Upper lobe of right lung (tissue), 1 donor: Measurements from ENCODE around the gene BFAR. TPM values are rescaled to one million over a fixed set of nuclear protein-coding genes. Genes with fewer than 3 reads are reported as not detected.

ENCODE experiments used
- ATAC-seq: fragments of 200-7000 bp; cut with Tn5 transposase; one replicate; pipeline ENCODE4 v1.9.1; 2020; ENCODE audit warnings: mild to moderate bottlenecking, moderate library complexity
- DNase-seq: peaks from one replicate; pipeline ENCODE4 v3.0.0-alpha.2; 2020
- H3K27ac ChIP-seq: fragments of 200-600 bp; one replicate; pipeline ENCODE4 v1.8.0; 2022
- H3K27me3 ChIP-seq: fragments of 200-600 bp; one replicate; pipeline ENCODE4 v1.8.0; 2022; ENCODE audit warnings: mild to moderate bottlenecking
- H3K36me3 ChIP-seq: fragments of 200-600 bp; one replicate; pipeline ENCODE4 v1.8.0; 2022
- H3K4me1 ChIP-seq: fragments of 200-600 bp; one replicate; pipeline ENCODE4 v1.8.0; 2022
- H3K4me3 ChIP-seq: fragments of 200-600 bp; one replicate; pipeline ENCODE4 v1.8.0; 2022; ENCODE audit warnings: mild to moderate bottlenecking
- H3K9me3 ChIP-seq: fragments of 200-600 bp; one replicate; pipeline ENCODE4 v1.8.0; 2022
- intact Hi-C: fragments of 100-400 bp; cut with DNase I; formaldehyde crosslinking; loops from one replicate; pipeline ENCODE4 v1.11.0; 2022
- total RNA-seq: library from RNA; stranded (reverse); fragmentation: NEBNext Ultra II Directional; extraction: Animal tissue kit (Norgen Biotek cat#: 25700); gene quantifications from one replicate; pipeline ENCODE4 v1.2.1, GENCODE V29; 2021
- TF ChIP-seq, protein P1 (sequence below): fragments of 200-600 bp; IDR thresholded peaks from one replicate; pipeline ENCODE4 v1.8.0; 2022; ENCODE audit warnings: antibody characterized with exemption
- donor health status: DM: no; HTN: yes; CAD: no; lungs with severe emphysema.

BFAR gene
- total RNA-seq, 1 donor from 2014 or later: 79.4 TPM

DNA sequence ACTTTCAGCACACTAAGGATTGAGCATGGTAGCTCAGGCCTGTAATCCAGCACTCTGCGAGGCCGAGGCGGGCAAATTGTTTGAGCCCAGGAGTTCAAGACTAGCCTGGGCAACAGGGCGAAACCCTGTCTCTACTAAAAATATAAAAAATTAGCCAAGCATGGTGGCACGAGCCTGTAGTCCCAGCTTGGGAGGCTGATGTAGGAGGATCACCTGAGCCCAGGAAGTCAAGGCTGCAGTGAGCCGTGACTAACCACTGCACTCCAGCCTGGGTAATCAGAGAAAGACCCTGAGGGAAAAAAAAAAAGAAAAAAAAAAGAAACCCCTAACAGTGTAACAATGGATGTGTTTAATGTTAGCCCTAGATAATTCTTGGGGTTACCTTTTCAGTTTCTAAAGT is 26.6 kb upstream of the BFAR start:
- Histone ChIP-seq H3K4me1 (no peaks in the 10 kb centered on the region), H3K27ac (no peak overlapping the region), H3K9me3 (no peaks in the 10 kb centered on the region), H3K27me3 (no peaks in the 10 kb centered on the region), H3K4me3 (no peak overlapping the region), H3K36me3 (peaks cover 92% of the 10 kb centered on the region)
- DNase-seq (no peak), ATAC-seq (no peak)
- TF ChIP-seq, protein P1, sequence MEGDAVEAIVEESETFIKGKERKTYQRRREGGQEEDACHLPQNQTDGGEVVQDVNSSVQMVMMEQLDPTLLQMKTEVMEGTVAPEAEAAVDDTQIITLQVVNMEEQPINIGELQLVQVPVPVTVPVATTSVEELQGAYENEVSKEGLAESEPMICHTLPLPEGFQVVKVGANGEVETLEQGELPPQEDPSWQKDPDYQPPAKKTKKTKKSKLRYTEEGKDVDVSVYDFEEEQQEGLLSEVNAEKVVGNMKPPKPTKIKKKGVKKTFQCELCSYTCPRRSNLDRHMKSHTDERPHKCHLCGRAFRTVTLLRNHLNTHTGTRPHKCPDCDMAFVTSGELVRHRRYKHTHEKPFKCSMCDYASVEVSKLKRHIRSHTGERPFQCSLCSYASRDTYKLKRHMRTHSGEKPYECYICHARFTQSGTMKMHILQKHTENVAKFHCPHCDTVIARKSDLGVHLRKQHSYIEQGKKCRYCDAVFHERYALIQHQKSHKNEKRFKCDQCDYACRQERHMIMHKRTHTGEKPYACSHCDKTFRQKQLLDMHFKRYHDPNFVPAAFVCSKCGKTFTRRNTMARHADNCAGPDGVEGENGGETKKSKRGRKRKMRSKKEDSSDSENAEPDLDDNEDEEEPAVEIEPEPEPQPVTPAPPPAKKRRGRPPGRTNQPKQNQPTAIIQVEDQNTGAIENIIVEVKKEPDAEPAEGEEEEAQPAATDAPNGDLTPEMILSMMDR: no peak
- intact Hi-C loops: no loop called here

DNA sequence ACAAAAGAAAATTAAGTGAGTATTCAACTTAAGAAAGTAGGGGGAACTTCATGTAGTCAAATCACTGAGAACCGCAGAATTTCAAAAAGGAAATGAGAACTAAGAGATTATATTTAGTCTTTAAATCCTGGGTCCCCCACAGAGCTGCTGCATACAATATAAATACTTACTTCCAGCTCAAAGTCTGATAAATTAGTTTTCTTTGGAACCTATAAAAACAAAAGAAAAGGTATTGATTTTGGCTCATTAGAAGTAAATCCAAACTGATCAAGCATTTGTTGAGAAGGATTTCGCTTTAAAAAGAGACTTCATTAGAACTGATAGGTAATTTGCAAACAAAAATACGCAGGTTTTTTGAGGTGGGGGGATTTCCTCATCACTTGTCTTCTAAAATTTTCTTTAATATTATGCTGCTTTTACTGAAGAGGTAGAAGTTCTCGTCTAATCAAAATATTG is 24.6 kb upstream of the BFAR start:
- Histone ChIP-seq H3K4me3 (no peak overlapping the region), H3K27me3 (no peaks in the 10 kb centered on the region), H3K27ac (no peak overlapping the region), H3K36me3 (peaks cover 97% of the 10 kb centered on the region), H3K4me1 (no peaks in the 10 kb centered on the region), H3K9me3 (no peaks in the 10 kb centered on the region)
- TF ChIP-seq, protein P1: no peak
- ATAC-seq (no peak), DNase-seq (no peak)
- intact Hi-C loops: no loop called here

DNA sequence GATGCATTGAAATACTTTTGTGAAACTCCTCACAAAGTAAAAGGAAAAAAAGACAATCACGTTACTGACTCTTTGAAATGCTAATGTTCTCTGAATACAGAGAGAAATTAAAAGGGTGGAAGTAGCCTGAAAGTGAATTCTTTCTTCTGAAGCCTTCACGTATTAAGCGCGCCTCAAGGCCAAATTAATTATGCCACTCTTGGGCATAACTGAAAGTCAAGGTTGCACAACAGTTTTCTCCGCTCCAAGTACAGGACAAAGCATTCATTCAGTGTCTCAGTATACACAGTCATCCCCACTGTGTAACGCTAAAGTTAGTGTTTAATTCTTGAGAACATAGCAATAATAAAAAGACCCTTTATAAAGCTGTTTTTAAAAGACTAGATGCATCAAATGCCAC is 24.1 kb upstream of the BFAR start:
- Histone ChIP-seq H3K9me3 (no peaks in the 10 kb centered on the region), H3K36me3 (peaks cover 97% of the 10 kb centered on the region), H3K27me3 (no peaks in the 10 kb centered on the region), H3K4me1 (no peaks in the 10 kb centered on the region), H3K27ac (no peak overlapping the region), H3K4me3 (no peak overlapping the region)
- ATAC-seq: no peak
- TF ChIP-seq, protein P1: no peak
- intact Hi-C loops: no loop called here
- DNase-seq: no peak

DNA sequence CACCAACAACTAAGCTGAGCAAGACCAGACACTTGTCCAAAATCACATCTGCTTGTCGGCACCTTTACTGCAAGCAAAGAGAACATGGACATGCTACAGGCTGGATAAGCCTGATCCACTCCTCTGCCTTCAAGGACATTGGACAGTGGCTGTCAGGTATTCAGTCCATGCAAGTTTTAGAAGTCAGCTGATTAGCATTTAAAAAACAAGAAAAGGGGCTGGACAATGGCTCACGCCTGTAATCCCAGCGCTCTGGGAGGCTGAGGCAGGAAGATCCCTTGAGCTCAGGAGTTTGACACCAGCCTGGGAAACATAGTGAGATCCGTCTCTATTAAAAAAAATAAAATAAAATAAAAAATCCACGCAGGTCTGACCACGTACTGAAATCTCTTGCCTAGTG is 23.0 kb upstream of the BFAR start:
- no peaks in the 10 kb centered on the region for H3K4me1 ChIP-seq
- no peak for DNase-seq
- H3K4me3 ChIP-seq: no peak overlapping the region
- no peaks in the 10 kb centered on the region for H3K27me3 ChIP-seq
- intact Hi-C loops: no loop called here
- peaks cover 97% of the 10 kb centered on the region for H3K36me3 ChIP-seq
- no peak for ATAC-seq
- no peak overlapping the region for H3K27ac ChIP-seq
- no peaks in the 10 kb centered on the region for H3K9me3 ChIP-seq
- TF ChIP-seq, protein P1: no peak

DNA sequence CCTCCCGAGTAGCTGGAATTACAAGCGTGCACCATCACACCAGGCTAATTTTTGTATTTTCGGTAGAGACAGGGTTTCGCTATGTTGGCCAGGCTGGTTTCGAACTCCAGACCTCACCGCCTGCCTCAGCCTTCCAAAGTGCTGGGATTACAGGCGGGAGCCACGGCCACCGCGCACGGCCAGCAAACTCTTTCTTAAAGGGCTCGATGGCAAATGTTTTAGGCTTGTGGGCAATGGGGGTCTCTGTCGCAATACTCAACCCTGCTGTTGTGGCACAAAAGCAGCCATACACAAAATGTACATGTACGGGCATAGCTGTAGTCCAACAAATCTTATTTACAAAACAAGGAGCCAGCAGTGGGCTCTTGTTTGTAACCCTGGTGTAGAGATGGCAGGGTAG is 21.1 kb upstream of the BFAR start:
- H3K36me3 ChIP-seq: peaks cover 96% of the 10 kb centered on the region
- no peaks in the 10 kb centered on the region for H3K9me3 ChIP-seq
- H3K4me3 ChIP-seq: no peak overlapping the region
- no peak overlapping the region for H3K27ac ChIP-seq
- H3K27me3 ChIP-seq: no peaks in the 10 kb centered on the region
- no peaks in the 10 kb centered on the region for H3K4me1 ChIP-seq
- intact Hi-C loops: no loop called here
- ATAC-seq (no peak), DNase-seq (no peak)
- TF ChIP-seq, protein P1: no peak

DNA sequence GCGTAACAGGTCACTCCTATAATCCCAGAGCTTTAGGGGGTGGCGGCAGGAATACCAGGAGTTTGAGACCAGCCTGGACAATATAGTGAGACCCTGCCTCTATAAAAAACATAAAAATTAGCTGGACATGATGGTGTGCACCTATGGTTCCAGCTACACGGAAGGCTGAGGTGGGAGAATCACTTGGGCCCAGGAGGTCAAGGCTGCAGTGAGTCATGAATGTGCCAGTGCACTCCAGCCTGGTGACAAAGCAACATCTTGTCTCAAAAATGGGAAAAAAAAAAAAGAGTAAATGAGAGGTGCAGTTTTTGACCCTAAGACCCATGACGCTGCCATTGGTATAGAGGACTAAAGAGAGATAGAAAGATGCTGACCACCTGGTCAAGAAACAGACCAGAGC is 18.8 kb upstream of the BFAR start:
- Histone ChIP-seq H3K4me3 (no peak overlapping the region), H3K9me3 (no peaks in the 10 kb centered on the region), H3K27me3 (no peaks in the 10 kb centered on the region), H3K4me1 (no peaks in the 10 kb centered on the region), H3K27ac (no peak overlapping the region), H3K36me3 (peaks cover 95% of the 10 kb centered on the region)
- TF ChIP-seq, protein P1: no peak
- DNase-seq (no peak), ATAC-seq (no peak)
- intact Hi-C loops: no loop called here
